Heart left ventricle (tissue), 16 donors: Measurements from ENCODE around the gene ZNF275. TPM values are rescaled to one million over a fixed set of nuclear protein-coding genes. Genes with fewer than 3 reads are reported as not detected.

Source experiments
- ATAC-seq, 4 donors: fragments of 200-7000 bp; cut with Tn5 transposase; one replicate each; pipeline ENCODE4 v1.9.1; 2020 to 2022; ENCODE audit warnings: moderate library complexity in 4 of 4, mild to moderate bottlenecking in 3 of 4, moderate number of reproducible peaks in 1 of 4
- DNase-seq, 5 donors: peaks; one replicate each; pipeline ENCODE4 v3.0.0-alpha.2; 2020
- H3K27ac ChIP-seq, 12 donors: fragments of 200-600 bp; sonication (generic) in 4 of 12; one replicate each; pipeline versions ENCODE4 v1.5.0 to v1.8.0; 2016 to 2022; ENCODE audit warnings: mild to moderate bottlenecking in 2 of 12
- H3K27me3 ChIP-seq, 9 donors: fragments of 200-600 bp; sonication (generic) in 2 of 9; one replicate each; pipeline versions ENCODE4 v1.5.1 to v1.8.0; 2016 to 2022; ENCODE audit warnings: mild to moderate bottlenecking in 3 of 9
- H3K36me3 ChIP-seq, 9 donors: fragments of 200-600 bp; sonication (generic) in 2 of 9; one replicate each; pipeline versions ENCODE4 v1.5.0 to v1.8.0; 2018 to 2022; ENCODE audit warnings: mild to moderate bottlenecking in 2 of 9
- H3K4me1 ChIP-seq, 12 donors: fragments of 200-600 bp; sonication (generic) in 4 of 12; one replicate each; pipeline versions ENCODE4 v1.5.0 to v1.8.0; 2016 to 2022; ENCODE audit warnings: mild to moderate bottlenecking in 3 of 12
- H3K4me3 ChIP-seq, 12 donors: fragments of 200-600 bp; sonication (generic) in 4 of 12; one replicate each; pipeline versions ENCODE4 v1.5.0 to v1.8.0; 2017 to 2022; ENCODE audit warnings: mild to moderate bottlenecking in 9 of 12, moderate library complexity in 4 of 12
- H3K9me3 ChIP-seq, 12 donors: fragments of 200-600 bp; sonication (generic) in 4 of 12; one replicate each; pipeline versions ENCODE4 v1.5.0 to v1.8.0; 2016 to 2022; ENCODE audit warnings: mild to moderate bottlenecking in 1 of 12
- CTCF ChIP-seq, 12 donors: fragments of 200-600 bp; sonication (generic) in 4 of 12; IDR thresholded peaks; one replicate each; pipeline versions ENCODE4 v1.5.0 to v1.8.0; 2018 to 2022; ENCODE audit warnings: antibody characterized with exemption in 12 of 12, mild to moderate bottlenecking in 5 of 12
- POLR2A ChIP-seq, 2 donors: fragments of 450-650 bp; IDR thresholded peaks; one replicate each; pipeline ENCODE4 v1.6.1; 2017; ENCODE audit warnings: antibody characterized with exemption in 2 of 2, mild to moderate bottlenecking in 2 of 2, moderate library complexity in 2 of 2
- WGBS, 4 donors: extraction: QIAGEN DNeasy Blood & Tissue Kit in 2 of 4; methylation state at CpG; one replicate each; pipeline versions ENCODE4 v1.1.5 to v1.1.7; 2013 to 2018; 5-methylcytosine and 5-hydroxymethylcytosine counted together
- intact Hi-C, 10 donors: fragments of 100-400 bp; cut with DNase I; formaldehyde crosslinking; loops; one replicate each; pipeline versions ENCODE4 v1.11.1 to v1.14.2; 2022
- polyA plus RNA-seq, 2 donors: library from polyadenylated mRNA; stranded (reverse); fragments of 200-250 nt; gene quantifications; one replicate each; pipeline ENCODE4 v1.2.3, GENCODE V29; 2013
- total RNA-seq, 9 donors: library from RNA; depleted of rRNA in 2 of 9; stranded (reverse); fragments of >200 nt in 2 of 9; fragmentation: NEBNext Ultra II Directional in 3 of 9; extraction: Animal tissue kit (Norgen Biotek cat#: 25700) in 3 of 9; gene quantifications; one replicate each; pipeline versions ENCODE4 v1.1.0 to v1.2.4, GENCODE V29; 2016 to 2023
- donor health status: ischemic (EF 13 %, LVEDD 7.1; RV severe dilation, severe dysfunction).
- donor health status: healthy with polysubstance abuse.
- donor health status: DM: no; HTN: yes; CAD: no.
- donor health status: DM: no; HTN: no; CAD: no.
- donor health status: ischemic (EF 25% LVEDD 6.9; RV normal size, moderate dysfunction).
- donor health status: ischemic (EF 25% LVEDD 5.7; RV mildly dilated, moderate dysfunction).
- donor health status: healthy.
- donor health status: DM: yes; HTN: yes; CAD: no.
- donor health status: ischemic (EF 35%, LVEDD 5.7; RV mildly dilated, moderate dysfunction).
- donor health status: nonischemic (EF 11% LVEDD 7.7; RV severe dilation, severe dysfunction).
- donor health status: DM: yes; HTN: yes; CAD: no.
- donor health status: PGD.
- donor health status: ischemic (EF 29% LVEDD 5.4; RV normal size, mild dysfunction).
- donor health status: nonischemic (EF 23%, LVEDD 6.1; RV moderate dilation, normal function).

The ZNF275 gene
- total and polyA plus RNA-seq, 11 donors = 2.1 to 8.6 (median 7.8) TPM

- Histone ChIP-seq H3K4me1 (no peaks in the 10 kb centered on the region), H3K4me3 (no peak within 1 kb of the TSS), H3K36me3 (no peaks in the 10 kb centered on the region), H3K27me3 (peaks cover 0 to 28% (median 0%) of the 10 kb centered on the region in 9 donors), H3K27ac (no peak within 1 kb of the TSS), H3K9me3 (peaks cover 0 to 7% (median 0%) of the 10 kb centered on the region in 12 donors)
- WGBS, 4 donors = 18 to 49% (median 35%) methylated on average over 26 to 36 of the region's 36 CpGs
- no peak for TF ChIP-seq CTCF (IDR thresholded peaks at IDR 0.05)
- TF ChIP-seq POLR2A (IDR thresholded peaks at IDR 0.05) = no peak
- intact Hi-C loops = no loop called here
- no peak for DNase-seq
- ATAC-seq = no peak
Measured at GRCh38 chrX:153321381-153322124, 12.4 kb upstream of the ZNF275 start, which contains the start of gene PNMA6F. TSS of gene PNMA6F (minus strand) at chrX:153321767. CDS start at chrX:153320674, 1,093 bp downstream.

- H3K4me3 ChIP-seq = no peak overlapping the region
- H3K36me3 ChIP-seq = no peaks in the 10 kb centered on the region
- ATAC-seq (no peak), DNase-seq (no peak)
- TF ChIP-seq CTCF (IDR thresholded peaks at IDR 0.05) = no peak
- no peak for TF ChIP-seq POLR2A (IDR thresholded peaks at IDR 0.05)
- no peaks in the 10 kb centered on the region for H3K4me1 ChIP-seq
- 78 to 83% (median 82%) methylated on average over 4 of the region's 4 CpGs for WGBS, 4 donors
- intact Hi-C loops = no loop called here
- H3K9me3 ChIP-seq = peaks cover 0 to 7% (median 0%) of the 10 kb centered on the region in 12 donors
- no peak overlapping the region for H3K27ac ChIP-seq
- H3K27me3 ChIP-seq = peaks cover 0 to 34% (median 0%) of the 10 kb centered on the region in 9 donors
Measured at GRCh38 chrX:153327561-153327960, 6.4 kb upstream of the ZNF275 start.

- whole genome bisulfite sequencing, 4 donors = 47 to 66% (median 54%) methylated on average over 2 of the region's 2 CpGs
- H3K27ac ChIP-seq = no peak overlapping the region
- TF ChIP-seq CTCF (IDR thresholded peaks at IDR 0.05) (no peak), POLR2A (IDR thresholded peaks at IDR 0.05) (no peak)
- H3K4me3 ChIP-seq = peak overlapping the region in 7 of 12 donors; percentile 59 to 87 (median 67)
- no peak for DNase-seq
- ATAC-seq = no peak
- intact Hi-C loops = no loop called here
- H3K27me3 ChIP-seq = peaks cover 0 to 18% (median 0%) of the 10 kb centered on the region in 9 donors
- peaks cover 0 to 11% (median 0%) of the 10 kb centered on the region in 12 donors for H3K4me1 ChIP-seq
- H3K36me3 ChIP-seq = peaks cover 0 to 5% (median 0%) of the 10 kb centered on the region in 9 donors
- H3K9me3 ChIP-seq = no peaks in the 10 kb centered on the region
Measured at GRCh38 chrX:153333266-153333665, 687 bp upstream of the ZNF275 start.

GRCh38 chrX:153334654-153335295 is 822 bp downstream of the ZNF275 start:
- TF ChIP-seq CTCF (IDR thresholded peaks at IDR 0.05) (no peak), POLR2A (IDR thresholded peaks at IDR 0.05) (no peak)
- intact Hi-C loops = no loop called here
- peaks cover 0 to 8% (median 0%) of the 10 kb centered on the region in 9 donors for H3K27me3 ChIP-seq
- peak overlapping the region; percentile 33 to 87 (median 65) for H3K4me3 ChIP-seq
- peaks cover 0 to 11% (median 0%) of the 10 kb centered on the region in 12 donors for H3K4me1 ChIP-seq
- DNase-seq (no peak), ATAC-seq (no peak)
- peaks cover 0 to 5% (median 0%) of the 10 kb centered on the region in 9 donors for H3K36me3 ChIP-seq
- H3K9me3 ChIP-seq = no peaks in the 10 kb centered on the region
- H3K27ac ChIP-seq = peak overlapping the region in 6 of 12 donors; percentile 34 to 68 (median 58)
- WGBS, 4 donors = 15 to 50% (median 34%) methylated on average over 13 to 16 of the region's 16 CpGs
